ENCODE data around the gene CSMD2. TPM values are rescaled to one million over a fixed set of nuclear protein-coding genes. Genes with fewer than 3 reads are reported as not detected.

Gene CSMD2
- total RNA-seq, 1 donor from 2014 or later: 1.8 TPM

- Mint-ChIP-seq H3K4me3 (no peak overlapping the region), H3K4me1 (ENCODE audit: unreplicated experiment) (no peaks in the 10 kb centered on the region), H3K27ac (no peak overlapping the region), H3K9me3 (peaks cover 6% of the 10 kb centered on the region), H3K36me3 (no peaks in the 10 kb centered on the region), H3K27me3 (peaks cover 12% of the 10 kb centered on the region)
- no peak for TF ChIP-seq CTCF (conservative IDR thresholded peaks at IDR 0.05)
- no peak for DNase-seq (ENCODE audit: extremely low spot score, unreplicated experiment)
Observed at GRCh38 chr1:34070201-34070836, 94.7 kb downstream of the CSMD2 start.

DNA sequence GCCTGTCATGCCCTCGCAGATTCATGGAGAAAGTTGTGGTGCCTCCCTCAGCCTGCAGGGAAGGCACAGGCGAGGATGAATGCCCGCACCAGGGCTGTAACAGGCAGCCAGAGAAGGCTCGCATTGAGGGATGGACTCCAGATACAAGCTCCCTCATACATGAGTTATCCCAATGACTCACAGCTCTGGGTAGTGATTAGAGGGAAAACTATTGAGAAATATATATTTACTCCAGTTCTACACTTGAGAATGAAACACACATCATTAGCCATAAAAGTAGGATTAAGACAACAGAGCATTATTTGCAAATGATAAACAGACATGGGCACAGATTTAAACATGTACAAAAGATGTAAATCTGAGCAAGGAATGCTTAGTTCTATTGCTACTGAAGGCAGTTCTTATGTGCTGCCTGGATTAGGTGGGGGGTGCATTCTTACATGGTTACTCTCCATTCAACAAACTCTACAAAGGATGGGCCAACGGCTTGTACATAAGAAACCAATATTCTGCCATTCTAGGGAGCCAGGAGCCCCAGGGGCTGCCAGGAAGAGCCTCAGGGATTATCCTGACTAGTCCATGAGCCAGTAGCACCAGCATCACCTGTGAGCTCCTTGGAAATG, 97.9 kb downstream of the CSMD2 start:
- Mint-ChIP-seq H3K4me1 (ENCODE audit: unreplicated experiment) (no peaks in the 10 kb centered on the region), H3K27me3 (peaks cover 9% of the 10 kb centered on the region), H3K4me3 (no peak overlapping the region), H3K27ac (no peak overlapping the region), H3K9me3 (peaks cover 10% of the 10 kb centered on the region), H3K36me3 (no peaks in the 10 kb centered on the region)
- TF ChIP-seq CTCF (conservative IDR thresholded peaks at IDR 0.05): no peak
- DNase-seq (ENCODE audit: extremely low spot score, unreplicated experiment): no peak

DNA sequence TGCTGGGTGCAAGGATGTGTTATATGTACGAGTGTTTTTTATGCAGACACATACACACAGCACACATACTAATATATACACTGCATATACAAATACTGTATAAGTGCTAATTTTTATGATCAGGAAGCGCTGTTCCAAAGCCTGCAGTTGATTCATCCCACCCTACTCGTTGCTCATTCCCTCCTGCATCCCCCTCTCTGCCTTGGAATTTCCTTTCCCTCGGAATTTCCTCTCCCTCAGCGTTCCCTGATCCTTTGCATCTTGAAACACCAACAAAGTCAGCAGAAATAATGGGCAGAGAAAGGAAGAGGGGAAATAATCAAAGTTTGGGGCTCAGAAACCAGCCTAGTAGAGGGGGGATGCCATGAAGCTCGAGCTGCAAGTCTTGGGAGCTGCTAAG, 98.9 kb downstream of the CSMD2 start:
- Mint-ChIP-seq H3K4me3 (no peak overlapping the region), H3K27me3 (peaks cover 8% of the 10 kb centered on the region), H3K4me1 (ENCODE audit: unreplicated experiment) (no peaks in the 10 kb centered on the region), H3K9me3 (peaks cover 10% of the 10 kb centered on the region), H3K27ac (no peak overlapping the region), H3K36me3 (no peaks in the 10 kb centered on the region)
- TF ChIP-seq CTCF (conservative IDR thresholded peaks at IDR 0.05): no peak
- DNase-seq (ENCODE audit: extremely low spot score, unreplicated experiment): no peak

DNA sequence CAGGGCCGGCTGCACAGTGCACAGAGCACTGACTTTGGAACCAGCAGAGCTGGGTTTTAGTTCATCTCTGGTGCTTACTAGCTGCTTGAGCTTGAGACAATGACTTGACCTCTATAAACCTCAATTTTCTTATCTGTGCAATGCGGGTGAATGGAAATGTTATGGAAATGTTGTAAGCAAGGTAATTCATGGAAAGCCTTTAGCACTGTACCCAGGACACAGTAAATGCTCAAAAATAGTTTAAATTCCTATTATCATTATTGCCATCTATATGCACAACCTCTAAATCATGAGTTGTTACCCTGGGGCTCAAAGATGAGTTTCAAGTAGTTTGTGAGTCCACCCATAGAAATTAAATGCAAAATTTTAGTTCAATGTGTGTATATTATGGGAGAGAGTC, 99.5 kb downstream of the CSMD2 start:
- no peak for TF ChIP-seq CTCF (conservative IDR thresholded peaks at IDR 0.05)
- Mint-ChIP-seq H3K4me1 (ENCODE audit: unreplicated experiment) (no peaks in the 10 kb centered on the region), H3K27me3 (peaks cover 3% of the 10 kb centered on the region), H3K9me3 (peaks cover 10% of the 10 kb centered on the region), H3K4me3 (no peak overlapping the region), H3K36me3 (no peaks in the 10 kb centered on the region), H3K27ac (no peak overlapping the region)
- DNase-seq (ENCODE audit: extremely low spot score, unreplicated experiment): no peak

DNA sequence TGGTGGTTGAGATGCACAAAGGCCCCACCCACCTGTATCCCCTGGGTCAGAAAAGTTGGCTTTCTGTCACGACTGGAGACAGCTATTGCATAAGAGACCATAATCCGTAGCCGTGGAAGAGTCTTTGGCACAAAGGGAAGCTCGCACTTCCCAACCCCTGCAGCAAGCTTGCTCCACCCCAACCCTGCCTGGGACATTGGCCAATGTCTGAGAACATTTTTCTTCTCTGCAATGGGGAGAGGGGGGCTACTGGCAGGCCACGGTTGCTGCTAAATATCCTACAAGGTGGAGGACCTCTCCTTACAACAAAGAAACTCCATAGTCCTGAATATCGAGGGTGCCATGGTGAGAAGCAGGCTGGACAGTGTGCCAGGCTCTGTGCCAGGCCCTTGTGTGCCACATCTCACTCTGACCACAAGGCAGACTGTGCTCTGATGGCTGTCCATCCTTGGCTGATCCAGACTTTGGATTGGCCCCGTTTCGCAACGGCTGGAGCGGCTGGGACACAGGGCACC, 104.1 kb downstream of the CSMD2 start:
- no peak overlapping the region for H3K27ac Mint-ChIP-seq

More for the DNA sequence above, 104.1 kb downstream of the CSMD2 start:
- no peaks in the 10 kb centered on the region for H3K36me3 Mint-ChIP-seq
- no peak for DNase-seq (ENCODE audit: extremely low spot score, unreplicated experiment)
- peaks cover 19% of the 10 kb centered on the region for H3K27me3 Mint-ChIP-seq
- no peak for TF ChIP-seq CTCF (conservative IDR thresholded peaks at IDR 0.05)
- peaks cover 4% of the 10 kb centered on the region for H3K9me3 Mint-ChIP-seq
- no peaks in the 10 kb centered on the region for H3K4me1 Mint-ChIP-seq (ENCODE audit: unreplicated experiment)
- H3K4me3 Mint-ChIP-seq: no peak overlapping the region

Data from type B pancreatic cell (in vitro differentiated cells).